GM19467 (cell line): ENCODE measurements around the gene SIGLEC8.

Source experiments
- ATAC-seq: cut with Tn5 transposase; IDR thresholded peaks from one replicate; pipeline ENCODE4 v1.9.1; 2021; ENCODE audit warnings: mild to moderate bottlenecking, moderate library complexity; ENCODE audit not compliant: unreplicated experiment

SIGLEC8 gene

DNA sequence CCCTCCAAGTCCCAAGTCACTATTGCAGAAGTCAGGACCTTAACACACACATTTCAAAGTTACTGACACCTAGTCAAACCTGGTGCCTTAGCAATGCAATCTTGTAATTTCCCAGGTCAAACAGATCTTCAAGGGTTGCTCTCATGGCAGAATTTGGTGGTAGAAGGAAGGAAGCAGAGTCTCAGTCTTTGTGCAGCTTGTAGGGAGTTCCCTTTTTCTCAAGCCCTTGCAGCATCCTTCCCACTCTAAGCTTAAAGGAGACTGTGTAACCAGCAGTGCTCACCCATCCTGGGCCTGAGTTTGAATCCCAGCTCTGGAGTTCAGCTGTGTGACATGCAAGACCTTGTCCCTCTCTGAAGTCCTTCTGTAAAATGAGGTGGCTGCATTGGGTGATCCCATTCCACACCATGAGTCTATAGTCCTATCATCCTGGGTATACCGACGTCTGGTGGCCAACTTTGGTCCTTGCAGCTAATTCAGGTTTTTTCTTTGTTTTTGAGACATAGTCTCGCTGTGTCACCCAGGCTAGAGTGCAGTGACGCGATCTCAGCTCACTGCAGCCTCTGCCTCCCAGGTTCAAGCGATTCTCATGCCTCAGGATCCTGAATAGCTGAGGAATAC, 50.6 kb downstream of the SIGLEC8 start:
- no peak for ATAC-seq

DNA sequence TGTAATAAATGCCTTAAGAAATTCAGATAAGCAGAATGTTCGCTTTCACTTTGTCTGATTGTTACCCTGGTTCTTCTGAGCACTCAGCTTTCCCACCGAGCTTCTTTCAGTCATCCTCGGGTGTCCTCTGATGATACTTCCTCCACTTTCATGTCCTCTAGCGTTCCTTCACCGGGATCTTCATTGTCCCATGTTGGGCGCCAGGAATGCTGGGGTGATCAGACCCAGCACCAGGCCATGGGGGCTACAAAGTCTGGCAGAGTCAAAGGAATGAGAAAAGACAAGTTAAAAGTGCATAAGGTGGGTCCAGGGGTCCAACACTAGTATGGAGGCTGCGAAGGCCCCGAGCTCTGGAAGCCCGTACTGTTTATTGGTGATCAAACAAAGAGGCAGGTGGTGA, 56.1 kb downstream of the SIGLEC8 start:
- ATAC-seq, result no peak
